Endothelial cell of umbilical vein (primary cell): Measurements from ENCODE around the gene TIMM50. TPM values are rescaled to one million over a fixed set of nuclear protein-coding genes. Genes with fewer than 3 reads are reported as not detected.

Experiments
- BruUV-seq: library from RNA; stranded (reverse); fragments of 400-500 nt; replicated peaks from 2 replicates; lab custom pipeline; 2021; lab: Mats Ljungman, UMichigan
- CTCF ChIA-PET: fragments of 300-600, 350-600 bp; sonication (Branson Sonifier 250); formaldehyde crosslinking; loops from one replicate; lab custom pipeline; 2021; ENCODE audit warnings: antibody characterized with exemption, inconsistent platforms; lab: Charles Lee
- POLR2A ChIA-PET: fragments of 300-600, 350-600 bp; sonication (Branson Sonifier 250); formaldehyde crosslinking; loops from one replicate; lab custom pipeline; 2021; ENCODE audit warnings: antibody characterized with exemption, inconsistent platforms; lab: Charles Lee
- DNase-seq: peaks from one replicate; pipeline ENCODE4 v3.0.0-alpha.2; 2011; ENCODE audit warnings: low read depth, low spot score
- FAIRE-seq: peaks from 2 replicates; lab custom pipeline; 2011; peaks lifted over from hg19 to GRCh38; lab: Jason Lieb, UNC
- H2AFZ ChIP-seq: 2 replicates; pipeline ENCODE4 v1.6.0; 2012; ENCODE audit warnings: low read depth, low read length, control low read depth, inconsistent platforms
- H3K27ac ChIP-seq: 2 replicates; pipeline ENCODE4 v1.5.1; 2011; ENCODE audit warnings: low read depth, mild to moderate bottlenecking, control low read depth, low read length, moderate library complexity; ENCODE audit not compliant: insufficient read depth
- H3K27me3 ChIP-seq, 2 experiments: 2 replicates each; pipeline versions ENCODE4 v1.6.0 to v1.6.1; 2011; ENCODE audit warnings: low read length in 2 of 2, mixed read lengths in 1 of 2; ENCODE audit not compliant: control insufficient read depth in 2 of 2, insufficient read depth in 2 of 2
- H3K36me3 ChIP-seq, 2 experiments: 2 replicates in 1 of 2; 3 replicates in 1 of 2; pipeline ENCODE4 v1.5.1; 2011; ENCODE audit warnings: low read length in 2 of 2, mild to moderate bottlenecking in 1 of 2, moderate library complexity in 1 of 2; ENCODE audit not compliant: control insufficient read depth in 2 of 2, insufficient read depth in 2 of 2; ENCODE audit errors: extremely low read depth in 1 of 2
- H3K4me1 ChIP-seq: 3 replicates; pipeline ENCODE4 v1.5.1; 2011; ENCODE audit warnings: mild to moderate bottlenecking, low read length; ENCODE audit not compliant: control insufficient read depth, insufficient read depth; ENCODE audit errors: extremely low read depth
- H3K4me2 ChIP-seq: 2 replicates; pipeline ENCODE4 v1.6.1; 2011; ENCODE audit warnings: low read length, control low read depth, mixed read lengths; ENCODE audit not compliant: insufficient read depth
- H3K4me3 ChIP-seq, 3 experiments: fragments of 200-600 bp in 1 of 3; sonication (generic), shearing (Covaris generic) in 1 of 3; replicated peaks in 1 of 3; 2 replicates each; pipeline ENCODE4 v1.5.1; 2011 to 2016; ENCODE audit warnings: control low read depth in 3 of 3, low read length in 3 of 3, mild to moderate bottlenecking in 2 of 3, inconsistent platforms in 1 of 3, low read depth in 1 of 3, moderate library complexity in 1 of 3; ENCODE audit not compliant: insufficient read depth in 1 of 3
- H3K79me2 ChIP-seq: 2 replicates; pipeline ENCODE4 v1.6.0; 2012; ENCODE audit warnings: low read length, inconsistent platforms; ENCODE audit not compliant: control insufficient read depth, insufficient read depth
- H3K9ac ChIP-seq: replicated peaks from 2 replicates; pipeline ENCODE3; 2011; ENCODE audit warnings: low read length, control low read depth; ENCODE audit not compliant: insufficient read depth; ENCODE audit errors: extremely low read depth
- H3K9me1 ChIP-seq: replicated peaks from 3 replicates; pipeline ENCODE4 v1.6.0; 2011; ENCODE audit warnings: mild to moderate bottlenecking, low read length; ENCODE audit not compliant: control insufficient read depth, insufficient read depth; ENCODE audit errors: extremely low read depth
- H3K9me3 ChIP-seq: replicated peaks from 2 replicates; pipeline ENCODE4 v1.5.1; 2012; ENCODE audit warnings: low read length, inconsistent platforms; ENCODE audit not compliant: control insufficient read depth, insufficient read depth
- H4K20me1 ChIP-seq: replicated peaks from 2 replicates; pipeline ENCODE3; 2011; ENCODE audit warnings: mild to moderate bottlenecking, low read length; ENCODE audit not compliant: control insufficient read depth, insufficient read depth; ENCODE audit errors: extremely low read depth
- CTCF ChIP-seq, 2 donors: IDR thresholded peaks; 1 replicate in 1 of 2; 2 replicates in 1 of 2; pipeline ENCODE4 v1.5.1; 2011; ENCODE audit warnings: low read length in 2 of 2, mild to moderate bottlenecking in 2 of 2, moderate library complexity in 2 of 2, control low read depth in 1 of 2, inconsistent platforms in 1 of 2, low read depth in 1 of 2; ENCODE audit not compliant: insufficient read depth in 1 of 2; ENCODE audit errors: extremely low read depth in 1 of 2
- EZH2 ChIP-seq: IDR thresholded peaks from 2 replicates; pipeline ENCODE4 v1.6.1; 2012; ENCODE audit warnings: borderline replicate concordance, low read depth, mild to moderate bottlenecking, moderate library complexity, low read length, inconsistent platforms; ENCODE audit not compliant: severe bottlenecking
- FOS ChIP-seq: IDR thresholded peaks from 2 replicates; pipeline ENCODE4 v1.6.1; 2011; ENCODE audit warnings: mild to moderate bottlenecking, low read length, moderate library complexity, borderline replicate concordance; ENCODE audit not compliant: insufficient read depth
- GATA2 ChIP-seq: IDR thresholded peaks from 2 replicates; pipeline ENCODE4 v1.7.0; 2011; ENCODE audit warnings: low read depth, mild to moderate bottlenecking, moderate library complexity, mixed read lengths, low read length; ENCODE audit not compliant: insufficient read length, insufficient read depth
- JUN ChIP-seq: IDR thresholded peaks from 2 replicates; pipeline ENCODE4 v1.6.1; 2011; ENCODE audit warnings: borderline replicate concordance, low read depth; ENCODE audit not compliant: insufficient read length, insufficient read depth
- MAX ChIP-seq: IDR thresholded peaks from 2 replicates; pipeline ENCODE4 v1.6.1; 2011; ENCODE audit not compliant: insufficient read depth, insufficient read length
- MYC ChIP-seq: IDR thresholded peaks from one replicate; pipeline ENCODE4 v1.6.1; 2011; ENCODE audit warnings: mild to moderate bottlenecking, low read depth, low read length
- POLR2A ChIP-seq: IDR thresholded peaks from 2 replicates; pipeline ENCODE4 v1.6.1; 2012; ENCODE audit warnings: low read depth, mild to moderate bottlenecking, control low read depth, low read length
- POLR2AphosphoS5 ChIP-seq: IDR thresholded peaks from 2 replicates; pipeline ENCODE4 v1.6.1; 2012; ENCODE audit warnings: low read depth, mild to moderate bottlenecking, control low read depth, low read length, moderate library complexity; ENCODE audit not compliant: insufficient read depth
- dilution Hi-C: fragments of 300-500 bp; cut with MboI; formaldehyde crosslinking; loops from one replicate; pipeline ENCODE4 v1.15.0; 2019; ENCODE audit warnings: low sequenced_read_pairs; ENCODE audit not compliant: extremely low pct_ligation_motif_present
- intact Hi-C: fragments of 100-400 bp; cut with micrococcal nuclease; formaldehyde crosslinking; loops from one replicate; pipeline ENCODE4 v1.10.0; 2022
- polyA plus RNA-seq, 4 experiments: library from polyadenylated mRNA; depleted of rRNA in 3 of 4; stranded (reverse) in 3 of 4; unstranded in 1 of 4; fragments of >200 nt; gene quantifications; 2 replicates each; pipeline versions ENCODE4 v1.2.1 to v1.2.3, GENCODE V29; 2011 to 2012; ENCODE audit warnings: missing spikeins in 1 of 4
- total RNA-seq: library from RNA; stranded (reverse); gene quantifications from 2 replicates; pipeline ENCODE4 v1.2.3, GENCODE V29; 2021

The TIMM50 gene
- total and polyA plus RNA-seq, 2 donors (not counting 3 experiments of a cell fraction or from before 2014, with no cell fraction given) = 85.7 to 118 TPM

GRCh38 chr19:39532233-39533002 lies 51.8 kb downstream of the TIMM50 start, which contains the start of gene EID2B:
TSS of gene EID2B (minus strand) at chr19:39532852. CDS start at chr19:39532802, 50 bp downstream.
- Histone ChIP-seq H3K9me3 (no peaks in the 10 kb centered on the region), H3K4me3 (peak within 1 kb of the TSS; percentile 68 to 93 (median 87)), H3K4me1 (peaks cover 6% of the 10 kb centered on the region), H3K27ac (peak within 1 kb of the TSS; percentile 29), H3K9me1 (no peaks in the 10 kb centered on the region), H3K79me2 (peaks cover 10% of the 10 kb centered on the region), H2AFZ (peak within 1 kb of the TSS; percentile 68), H3K36me3 (no peaks in the 10 kb centered on the region), H3K9ac (peak within 1 kb of the TSS; percentile 68), H3K27me3 (no peaks in the 10 kb centered on the region), H4K20me1 (no peaks in the 10 kb centered on the region), H3K4me2 (peak within 1 kb of the TSS; percentile 98)
- POLR2A ChIA-PET = interaction anchor here (1.1 kb wide), 1 partner anchor 96 kb away, joined by 5 read pairs; the partner anchor contains the start of gene RPS16
- CTCF ChIA-PET = interaction anchor here (0.7 to 4.9 kb wide), 13 partner anchors 13 to 135 kb away, joined by 3 to 80 read pairs (median 5); partner anchors contain the start of genes DLL3, RPS16 and TIMM50
- FAIRE-seq (peak; percentile 98), DNase-seq (peak; percentile 97)
- TSS peak; percentile 53 for BruUV-seq
- intact Hi-C loops (loop anchor here (1.0 to 10.0 kb wide), 6 partner anchors 34 to 408 kb away; partner anchors contain the start of genes DLL3, PAK4, PLEKHG2 and SUPT5H), dilution Hi-C loops (no loop called here)
- TF ChIP-seq EZH2 (no peak), CTCF (IDR thresholded peaks at IDR 0.05; ENCODE audit: extremely low read depth in 1 of 2, insufficient read depth in 1 of 2, low read depth in 1 of 2, low read length in 2 of 2) (peak; percentile 96), GATA2 (no peak), POLR2A (peak; percentile 90), MYC (no peak), FOS (no peak), MAX (no peak), POLR2AphosphoS5 (peak; percentile 77), JUN (no peak)
